CD4-positive, alpha-beta T cell treated with Interleukin-12 subunit alpha and Interleukin-12 subunit beta, for 1 hour (primary cell): ENCODE measurements around the gene S100A14.
"Not testable (repeated sequence)": the region's sequence is repeated elsewhere in the genome, so short reads cannot be mapped to it uniquely, and the experiment has no call there.

Source experiments
- DNase-seq: peaks from one replicate; pipeline ENCODE4 v3.0.0-alpha.2; 2020

S100A14 gene

DNA sequence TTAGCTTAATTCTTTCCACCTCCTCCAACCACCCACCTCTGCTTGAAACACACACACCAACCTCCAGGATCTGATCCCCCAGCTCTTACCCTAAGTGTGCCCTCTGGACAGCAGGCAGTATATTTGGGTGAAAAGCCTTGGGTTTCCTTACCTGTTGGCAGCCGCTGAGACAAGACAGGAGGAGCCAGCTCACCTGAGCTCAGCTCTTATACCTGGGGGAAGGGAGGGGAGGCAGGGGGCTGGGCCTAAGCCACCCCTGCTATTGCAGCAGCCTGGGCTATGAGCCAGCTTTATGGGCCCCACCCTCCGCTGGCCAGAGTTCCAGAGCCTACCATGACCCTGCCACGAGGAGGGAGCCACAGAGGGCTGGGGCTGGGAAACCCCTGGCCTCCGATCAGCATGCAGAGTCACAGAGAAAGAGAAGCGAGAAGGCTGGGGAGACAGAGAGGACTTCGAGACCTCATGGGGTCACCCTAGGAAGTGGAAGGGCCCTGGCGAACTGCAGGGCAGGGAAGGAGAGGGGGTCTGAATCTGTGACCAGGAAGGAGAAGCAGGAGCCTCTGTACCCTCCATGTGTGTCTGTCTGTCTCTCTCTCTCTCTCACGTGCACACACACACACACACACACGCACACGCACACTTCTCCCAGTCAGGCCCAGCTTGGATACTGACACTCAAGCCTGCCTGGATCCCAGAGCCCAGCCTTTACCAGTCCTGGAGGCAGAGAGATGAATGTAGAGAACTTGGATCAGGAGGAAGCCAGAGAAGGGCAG is at the start of gene S100A14:
Gene S100A14 (minus strand): TSS at position 182 of the 773 bp plus-strand sequence. CDS start 467 bp downstream, outside the sequence.
- no peak for DNase-seq

DNA sequence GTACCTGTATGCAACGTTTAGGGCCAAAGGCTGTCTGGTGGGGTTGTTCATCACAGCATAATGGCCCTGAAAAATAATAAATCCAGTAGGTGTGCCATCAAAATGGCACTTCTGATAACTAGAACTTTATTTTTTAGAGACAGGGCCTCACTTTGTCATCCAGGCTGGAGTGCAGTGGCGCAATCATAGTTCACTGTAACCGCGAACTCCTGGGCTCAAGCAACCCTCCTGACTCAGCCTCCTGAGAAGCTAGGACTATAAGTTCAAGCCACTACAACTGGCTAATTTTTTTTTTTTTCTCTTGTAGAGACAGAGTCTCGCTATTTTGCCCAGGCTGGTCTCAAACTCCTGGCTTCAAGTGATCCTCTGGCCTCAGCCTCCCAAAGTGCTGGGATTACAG is 47.1 kb upstream of the S100A14 start:
- DNase-seq, result no peak

DNA sequence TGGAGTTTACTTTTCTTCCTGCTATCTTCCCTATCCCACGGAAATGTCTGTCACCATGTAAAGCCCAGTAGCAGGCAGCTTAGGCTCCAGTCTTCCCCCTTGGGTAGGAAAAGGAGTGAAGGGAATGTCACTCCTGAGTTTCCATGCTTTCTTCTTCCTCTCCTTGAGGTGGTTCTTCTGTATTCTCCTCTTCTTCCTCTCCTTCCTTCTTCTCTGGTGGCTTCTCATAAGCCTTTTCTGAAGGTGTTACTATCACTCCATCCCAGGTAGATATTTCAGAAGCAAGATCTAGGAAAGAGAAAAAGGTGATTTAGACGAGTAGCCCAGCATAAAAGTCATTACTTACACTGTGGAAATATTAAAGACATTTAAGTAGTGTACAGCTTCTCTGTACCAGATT is 46.1 kb upstream of the S100A14 start:
- no peak for DNase-seq

DNA sequence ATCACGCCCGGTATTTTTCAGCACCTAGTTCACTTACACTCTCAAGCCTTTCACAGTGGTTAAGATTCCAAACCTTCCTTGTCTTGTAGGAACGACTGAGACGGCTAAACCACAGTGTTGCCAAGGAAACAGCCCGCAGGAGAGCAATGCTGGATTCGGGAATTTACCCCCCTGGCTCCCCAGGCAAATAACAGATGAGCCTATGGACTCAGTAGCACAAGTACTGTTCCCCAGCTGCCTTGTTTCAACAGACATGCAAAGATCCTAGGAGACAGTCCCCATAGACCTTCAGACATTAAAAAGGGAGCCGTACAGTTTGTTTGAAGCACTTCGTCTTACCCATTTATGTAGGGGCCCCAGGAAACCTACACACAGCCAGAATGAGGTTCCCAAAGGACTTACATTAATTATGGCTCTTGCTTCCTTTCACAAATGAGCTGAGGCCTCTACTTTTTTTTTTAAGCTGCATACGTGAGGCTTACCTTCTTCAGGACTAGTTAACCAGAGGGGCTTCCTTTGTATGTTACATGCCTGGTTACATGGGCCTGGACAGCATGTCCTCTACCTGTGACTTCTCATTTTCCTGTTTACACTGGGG is 45.1 kb upstream of the S100A14 start:
- no peak for DNase-seq

DNA sequence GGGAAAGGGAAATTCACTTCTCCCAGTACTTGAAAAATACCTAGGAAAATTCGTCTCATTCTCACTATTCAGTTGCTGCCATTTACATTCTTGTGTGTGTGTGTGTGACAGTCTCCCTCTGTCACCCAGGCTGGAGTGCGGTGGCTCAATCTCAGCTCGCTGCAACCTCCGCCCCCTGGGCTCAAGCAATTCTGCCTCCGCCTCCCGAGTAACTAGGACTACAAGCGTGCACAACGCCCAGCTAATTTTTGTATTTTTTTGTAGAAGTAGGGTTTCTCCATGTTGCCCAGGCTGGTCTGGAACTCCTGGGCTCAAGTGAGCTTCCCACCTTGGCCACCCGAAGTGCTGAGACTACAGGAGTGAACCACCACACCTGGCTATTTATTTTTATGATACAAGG is 43.5 kb upstream of the S100A14 start:
- no peak for DNase-seq

DNA sequence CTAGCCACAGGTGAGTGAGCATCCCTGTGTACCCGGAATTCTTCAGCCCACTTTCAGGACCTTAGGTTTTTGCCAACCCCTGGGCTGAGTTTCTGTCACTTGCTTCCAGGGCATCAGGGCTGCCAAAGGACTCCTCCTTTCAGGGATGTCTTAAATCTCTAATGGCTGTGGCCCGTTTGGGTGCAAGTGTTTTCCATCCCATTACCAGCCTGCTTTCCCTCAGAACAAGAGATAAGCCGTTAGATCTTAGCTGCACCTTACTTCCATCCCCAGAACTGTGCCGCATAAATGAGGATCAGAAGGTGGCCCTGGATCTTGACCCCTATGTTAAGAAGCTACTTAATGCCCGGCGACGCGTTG is 43.0 kb upstream of the S100A14 start:
- no peak for DNase-seq

DNA sequence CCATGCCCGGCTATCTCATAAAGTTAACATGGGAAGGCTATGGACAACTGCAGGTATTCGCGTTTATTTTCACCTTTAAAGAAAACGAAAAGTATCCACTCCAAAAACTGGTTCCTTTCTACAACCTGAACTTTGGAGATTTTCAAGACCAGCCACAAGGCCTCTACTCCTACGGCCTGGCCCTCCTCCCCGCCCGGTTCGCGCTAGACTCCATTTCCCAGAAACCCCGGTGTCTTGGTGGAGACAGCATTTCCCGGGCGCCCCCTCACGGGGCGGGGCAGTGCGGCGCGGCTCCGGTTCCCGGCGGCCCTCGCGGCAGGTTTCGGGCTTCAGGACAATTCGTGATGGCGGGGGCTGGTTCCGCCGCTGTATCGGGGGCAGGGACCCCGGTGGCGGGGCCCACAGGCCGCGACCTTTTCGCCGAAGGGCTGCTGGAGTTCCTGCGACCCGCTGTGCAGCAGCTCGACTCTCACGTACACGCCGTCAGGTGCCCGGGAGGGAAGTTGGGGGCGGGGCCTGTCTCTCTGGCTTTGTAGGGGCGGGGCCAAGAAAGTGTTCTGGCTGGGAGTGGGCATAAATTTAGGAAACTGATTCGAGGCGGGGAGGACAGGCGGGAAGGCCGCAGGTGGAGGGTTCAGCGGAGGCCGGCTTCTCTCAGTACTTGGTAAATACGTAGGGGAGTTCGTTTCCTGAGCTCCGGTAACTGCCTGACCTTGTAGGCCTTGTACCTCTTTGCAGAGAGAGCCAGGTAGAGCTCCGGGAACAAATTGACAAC is 42.5 kb upstream of the S100A14 start, which contains the start of gene SNAPIN:
Gene SNAPIN (plus strand): TSS at position 304 of the 775 bp plus-strand sequence. CDS start 41 bp downstream, at position 345.
- peak; percentile 90 for DNase-seq

DNA sequence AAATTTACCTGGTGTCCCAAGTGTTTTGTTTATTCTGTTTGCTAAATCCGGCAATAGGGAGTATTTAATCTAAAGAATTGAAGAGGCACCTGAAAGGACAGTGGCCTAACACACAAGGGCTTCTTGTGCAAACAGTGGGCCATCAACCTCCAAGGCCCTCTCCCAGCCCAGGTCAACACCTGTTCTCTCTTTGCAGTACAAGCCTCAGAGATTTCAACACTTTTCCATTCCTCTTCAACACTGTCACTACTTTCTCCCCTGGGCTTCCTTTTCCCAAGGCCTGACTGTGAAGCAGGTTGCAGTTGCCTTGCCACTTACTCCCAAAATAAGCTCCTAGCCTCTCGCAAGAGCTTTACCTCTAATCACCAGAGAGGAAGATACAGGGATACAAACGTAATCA is 39.2 kb upstream of the S100A14 start:
- no peak for DNase-seq

DNA sequence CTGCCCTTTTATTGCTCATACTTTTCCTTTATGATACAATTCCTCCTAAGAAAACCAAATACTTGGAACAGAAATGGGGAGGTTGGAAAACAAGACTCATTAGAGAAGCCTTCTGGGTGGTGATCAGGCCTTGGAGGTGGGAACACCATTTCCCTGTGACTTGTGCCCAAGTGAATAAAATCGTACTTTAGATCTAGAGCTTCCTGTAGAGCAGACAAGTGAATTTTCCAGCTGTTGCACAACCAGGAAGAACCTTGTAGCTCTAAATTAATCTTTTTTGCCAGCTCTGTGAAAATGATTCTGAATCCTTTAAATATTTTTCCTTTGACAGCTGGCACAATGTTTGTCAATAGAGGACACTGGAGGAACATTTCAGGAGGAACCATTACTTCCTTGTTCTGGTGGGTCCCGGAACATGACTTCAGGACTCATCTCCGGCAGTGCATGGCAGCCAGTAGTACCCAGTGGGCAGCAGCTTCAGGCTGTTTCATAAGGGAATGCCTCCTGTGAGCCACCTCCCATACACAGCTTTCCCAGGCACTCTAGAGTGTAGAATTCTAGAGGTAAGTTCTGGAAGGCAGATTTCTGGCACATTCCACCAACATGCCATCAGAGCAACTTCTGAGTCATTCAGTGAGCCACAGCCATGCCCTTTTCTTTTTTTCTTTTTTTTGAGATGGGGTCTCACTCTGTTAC is 36.8 kb upstream of the S100A14 start:
- DNase-seq, result no peak

DNA sequence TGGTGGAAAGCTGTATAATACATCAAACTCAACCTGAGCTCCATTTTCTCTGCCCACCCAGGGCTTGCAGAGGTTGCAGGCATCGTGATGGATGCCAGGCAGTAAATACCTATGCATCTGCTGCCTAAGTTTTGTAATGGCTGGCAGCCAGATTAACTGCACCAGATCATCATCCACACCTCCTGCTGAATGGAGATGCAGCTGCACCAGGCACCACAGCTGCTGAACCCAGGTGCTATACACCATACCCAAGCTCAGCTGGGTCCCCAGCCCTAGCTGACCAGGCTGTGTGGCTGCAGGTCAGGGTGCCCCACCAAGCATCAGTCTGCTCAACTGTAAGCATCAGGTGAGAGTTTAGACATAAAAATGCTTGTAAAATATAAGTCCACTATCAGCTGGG is 35.6 kb upstream of the S100A14 start:
- no peak for DNase-seq

DNA sequence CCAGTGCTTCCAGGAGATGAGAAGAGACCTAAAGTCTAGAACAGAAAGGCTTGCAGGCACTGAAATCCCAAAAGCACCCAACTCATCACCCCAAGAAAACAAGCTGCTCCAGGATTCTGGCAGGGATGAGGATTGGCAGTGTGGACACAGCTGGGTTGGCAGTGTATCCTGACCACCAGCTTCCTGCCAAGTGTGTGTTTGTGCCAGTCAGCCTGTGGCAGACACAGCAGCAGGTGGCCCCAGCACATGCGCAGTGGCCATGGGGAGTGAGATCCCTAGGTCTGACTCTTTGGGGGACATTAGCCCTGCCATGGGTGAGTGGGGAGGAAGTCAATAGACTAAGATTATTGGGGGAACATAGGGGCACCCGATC is 33.7 kb upstream of the S100A14 start:
- DNase-seq, result no peak

DNA sequence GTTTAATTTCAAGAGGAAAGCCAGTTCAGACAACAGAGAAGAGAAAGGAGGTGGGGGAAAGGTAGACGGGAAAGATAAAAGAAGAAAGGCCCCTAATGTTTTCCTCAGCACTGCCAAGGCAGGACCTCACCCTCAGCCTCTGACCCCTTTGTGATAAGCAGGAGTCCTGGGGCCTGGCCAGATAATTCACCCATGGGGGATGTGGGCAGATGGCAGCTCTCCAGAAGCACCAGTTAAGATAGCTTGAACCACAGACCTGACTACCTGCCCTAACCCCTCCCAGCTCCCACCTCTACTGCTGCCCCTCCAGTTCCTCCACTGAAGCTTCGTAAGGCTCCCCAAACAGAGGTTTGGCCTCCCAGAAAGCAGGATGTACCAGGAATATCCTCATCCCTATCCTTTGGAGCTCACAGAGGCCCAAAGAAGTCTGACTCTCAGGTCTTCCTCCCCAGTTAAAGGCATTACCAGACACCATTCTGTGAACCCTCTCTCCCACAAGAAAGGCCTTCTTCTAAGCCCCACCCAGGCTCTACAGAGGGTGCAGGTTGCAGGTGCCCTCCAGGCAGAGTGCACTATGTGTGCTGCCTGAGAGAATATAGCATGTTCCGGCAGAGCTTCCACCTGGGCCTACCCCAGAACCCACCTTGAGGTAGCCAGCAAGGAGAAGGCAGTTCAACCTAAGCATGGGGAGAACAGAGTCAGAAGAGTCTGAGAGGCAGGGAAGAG is 33.2 kb upstream of the S100A14 start:
- DNase-seq, result peak; percentile 19

DNA sequence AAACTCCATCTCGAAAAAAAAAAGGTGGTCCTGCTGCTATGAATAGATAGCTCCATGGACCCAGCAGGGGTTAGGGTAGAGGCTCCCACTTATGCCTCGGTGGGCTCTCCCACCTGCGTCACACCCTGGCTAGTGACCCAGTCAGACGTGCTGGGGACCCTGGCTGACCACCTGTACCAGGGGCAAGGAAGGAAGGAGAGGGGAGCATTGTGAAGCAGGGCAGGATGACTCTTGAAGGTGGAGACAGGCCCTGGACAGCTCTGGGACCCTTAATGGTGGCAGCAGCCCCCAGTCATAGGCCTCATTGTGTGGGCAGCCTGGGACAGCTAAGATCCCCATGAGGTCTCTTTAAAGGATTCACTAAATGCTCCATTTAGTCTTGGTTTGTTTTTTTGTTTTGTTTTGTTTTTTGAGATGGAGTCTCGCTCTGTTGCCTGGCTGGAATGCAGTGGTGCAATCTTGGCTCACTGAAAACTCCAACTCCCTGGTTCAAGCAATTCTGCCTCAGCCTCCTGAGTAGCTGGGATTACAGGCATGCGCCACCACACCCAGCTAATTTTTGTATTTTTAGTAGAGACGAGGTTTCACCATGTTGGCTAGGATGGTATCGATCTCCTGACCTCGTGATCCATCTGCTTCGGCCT is 32.0 kb upstream of the S100A14 start:
- DNase-seq, result no peak

DNA sequence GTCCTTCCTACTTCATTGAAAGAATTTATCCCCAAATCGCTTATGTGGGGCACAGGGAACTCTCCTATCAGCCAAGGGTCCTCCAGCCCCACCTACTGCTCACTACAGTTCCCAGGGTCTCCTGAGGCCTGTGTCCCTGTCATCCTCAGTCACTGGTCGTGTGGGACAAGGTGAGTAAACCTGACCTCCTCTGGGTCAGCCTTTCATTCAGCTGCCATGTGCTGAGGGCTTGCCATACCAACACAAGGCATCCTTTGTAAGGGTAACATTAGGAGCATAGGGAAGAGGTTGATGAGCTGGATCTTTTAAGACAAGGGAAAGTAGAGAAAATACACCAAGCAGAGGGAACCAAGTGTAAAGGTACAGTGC is 31.2 kb upstream of the S100A14 start:
- no peak for DNase-seq

DNA sequence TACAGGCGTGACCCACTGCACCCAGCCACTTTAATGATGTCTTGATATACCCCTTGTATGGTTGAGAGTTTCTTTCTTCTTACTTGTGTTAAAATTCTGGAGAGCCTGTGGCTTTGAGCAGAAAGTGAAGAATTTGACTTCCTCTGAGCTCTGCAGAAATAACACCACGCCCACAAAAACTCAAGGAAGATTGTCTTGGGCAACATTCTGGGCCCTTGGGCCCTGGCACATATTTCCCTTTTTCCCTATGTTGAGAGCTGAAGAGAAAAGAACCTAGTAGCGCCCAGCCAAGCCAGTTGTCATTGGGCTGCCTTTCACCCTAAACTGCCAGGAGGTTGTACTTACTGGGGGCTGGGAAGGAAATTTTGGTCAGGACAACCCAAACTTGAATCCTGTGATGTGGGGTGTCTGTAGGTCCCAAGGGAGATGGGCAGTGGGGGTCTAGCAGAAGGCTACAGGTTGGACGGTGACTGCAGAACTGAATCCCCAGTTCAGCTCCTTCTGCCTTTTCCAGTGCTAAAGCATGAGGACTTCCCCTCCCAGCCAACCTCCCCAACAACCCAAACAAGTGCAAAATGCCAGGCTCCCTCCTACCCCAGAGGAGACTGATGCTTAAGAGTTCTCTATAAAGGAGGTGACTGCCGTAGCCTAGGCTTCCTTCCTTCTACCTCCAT is 30.7 kb upstream of the S100A14 start:
- DNase-seq, result no peak

DNA sequence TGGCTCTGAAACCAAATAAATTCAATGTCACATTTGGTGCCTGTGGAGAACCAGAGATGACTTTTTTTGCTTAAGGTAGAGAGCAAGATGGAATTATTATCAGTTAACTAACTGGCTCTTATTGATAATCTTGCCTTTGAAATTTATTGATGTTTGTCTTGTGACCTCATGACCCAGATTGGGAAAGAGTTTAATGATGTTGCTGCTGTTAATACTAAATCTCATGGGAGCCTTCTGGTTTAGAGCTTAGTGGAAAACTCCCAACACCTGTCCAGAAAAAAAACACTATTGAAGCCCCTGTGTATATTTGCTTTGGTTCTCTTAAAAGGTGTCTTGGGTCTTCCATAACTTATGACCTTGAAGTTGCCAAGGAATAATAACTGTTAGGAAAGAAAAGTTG is 27.7 kb upstream of the S100A14 start:
- DNase-seq, result no peak

DNA sequence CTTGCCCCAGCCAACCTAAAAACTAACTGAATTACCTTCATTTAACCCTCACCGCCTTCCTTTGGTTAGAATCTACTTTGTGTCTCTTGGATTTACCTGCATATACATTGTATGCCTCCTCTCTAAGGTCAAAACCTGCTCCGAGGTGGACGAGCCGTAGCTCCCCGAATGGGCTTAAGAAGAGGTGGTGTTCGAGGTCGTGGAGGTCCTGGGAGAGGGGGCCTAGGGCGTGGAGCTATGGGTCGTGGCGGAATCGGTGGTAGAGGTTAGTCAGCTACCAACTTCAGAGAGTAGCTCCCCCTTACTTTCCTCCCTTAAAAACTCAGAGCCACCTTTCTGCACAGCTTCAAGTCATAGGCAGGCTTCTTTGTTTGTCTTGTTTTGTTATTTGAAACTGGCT is 27.0 kb upstream of the S100A14 start:
- DNase-seq, result no peak

DNA sequence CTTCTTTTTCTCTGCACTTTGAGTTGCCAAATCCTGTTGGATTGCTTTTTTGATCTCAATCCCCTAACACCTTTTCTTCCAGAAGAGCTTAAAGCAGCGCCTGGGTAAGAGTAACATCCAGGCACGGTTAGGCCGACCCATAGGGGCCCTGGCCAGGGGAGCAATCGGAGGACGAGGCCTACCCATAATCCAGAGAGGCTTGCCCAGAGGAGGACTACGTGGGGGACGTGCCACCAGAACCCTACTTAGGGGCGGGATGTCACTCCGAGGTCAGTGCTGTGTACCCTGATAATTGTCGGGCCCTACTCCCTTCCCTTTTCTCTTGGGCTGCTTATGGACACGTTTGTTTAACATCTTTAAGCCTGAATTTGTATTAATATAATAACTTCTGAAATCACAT is 26.0 kb upstream of the S100A14 start:
- no peak for DNase-seq

DNA sequence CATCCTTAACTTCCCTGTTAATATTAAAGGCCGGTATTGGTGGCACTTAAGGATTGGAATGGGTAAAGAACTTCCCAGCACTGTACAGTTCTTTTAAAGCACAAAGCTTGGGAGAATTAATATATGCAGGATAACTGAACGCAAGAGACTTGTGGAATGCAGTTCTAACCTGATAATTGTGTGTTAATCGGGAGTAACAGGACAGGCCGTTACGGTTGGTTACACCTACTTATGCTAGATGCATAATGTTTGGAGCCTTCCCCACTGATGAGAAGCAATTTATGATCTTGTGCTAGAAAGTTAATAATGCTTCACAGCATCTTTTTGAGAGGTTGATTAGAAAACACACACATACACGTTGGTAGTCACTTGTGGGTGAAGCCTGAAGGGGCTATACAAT is 24.7 kb upstream of the S100A14 start:
- DNase-seq, result no peak

DNA sequence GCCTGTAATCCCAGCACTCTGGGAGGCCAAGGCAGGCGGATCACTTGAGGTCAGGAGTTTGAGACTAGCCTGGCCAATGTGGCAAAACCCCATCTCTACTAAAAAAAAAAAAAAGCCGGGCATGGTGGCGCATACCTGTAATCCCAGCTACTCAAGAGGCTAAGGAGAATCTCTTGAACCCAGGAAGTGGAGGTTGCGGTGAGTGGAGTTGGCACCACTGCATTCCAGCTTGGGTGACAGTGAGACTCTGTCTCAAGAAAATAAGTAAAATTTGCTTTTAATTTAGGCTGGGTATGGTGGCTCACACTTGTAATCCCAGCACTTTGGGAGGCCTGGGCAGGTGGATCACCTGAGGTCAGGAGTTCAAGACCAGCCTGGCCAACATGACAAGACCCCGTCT is 24.1 kb upstream of the S100A14 start:
- DNase-seq, result not testable (repeated sequence)

DNA sequence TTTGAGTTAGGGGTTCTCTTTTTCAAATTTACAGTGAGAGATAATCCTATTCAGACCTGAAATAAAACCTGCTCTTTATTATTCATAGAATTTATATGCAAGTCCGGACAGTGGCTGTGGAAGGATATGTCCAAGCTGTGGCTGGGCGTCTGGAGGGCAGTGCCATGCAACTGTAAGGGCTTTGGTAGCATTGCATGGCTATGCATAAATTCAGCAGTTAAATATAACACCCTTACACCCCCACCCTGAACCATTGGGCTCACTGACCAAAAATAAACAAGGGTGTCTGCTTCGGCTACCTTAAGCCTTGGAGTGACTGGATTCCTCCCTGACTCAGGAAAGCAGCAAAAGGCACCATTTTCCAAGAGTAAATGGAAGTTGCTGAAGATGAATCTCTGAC is 23.2 kb upstream of the S100A14 start:
- DNase-seq, result no peak

DNA sequence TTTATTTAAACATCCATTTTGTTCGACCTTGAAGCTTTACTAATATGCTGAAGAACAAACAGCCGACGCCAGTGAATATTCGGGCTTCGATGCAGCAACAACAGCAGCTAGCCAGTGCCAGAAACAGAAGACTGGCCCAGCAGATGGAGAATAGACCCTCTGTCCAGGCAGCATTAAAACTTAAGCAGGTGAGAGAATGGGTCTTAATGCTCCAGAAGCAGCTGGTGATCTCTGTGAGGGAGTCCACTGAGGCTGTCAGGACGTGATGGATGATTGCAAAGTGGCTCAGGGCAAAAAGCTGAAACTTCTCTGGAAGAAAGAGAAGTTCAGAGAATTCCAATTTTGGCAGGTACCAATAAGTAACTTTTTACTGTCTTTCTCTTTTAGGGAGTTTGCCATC is 22.1 kb upstream of the S100A14 start:
- no peak for DNase-seq
